GM19455 (cell line): Measurements from ENCODE around the gene CFAP46.
"Not testable (repeated sequence)": the region's sequence is repeated elsewhere in the genome, so short reads cannot be mapped to it uniquely, and the experiment has no call there.

Experiments used
- ATAC-seq: cut with Tn5 transposase; IDR thresholded peaks from one replicate; pipeline ENCODE4 v1.9.1; 2021; ENCODE audit not compliant: unreplicated experiment

CFAP46 gene

GRCh38 chr10:132915411-132915810, 27.0 kb downstream of the CFAP46 start:
- no peak for ATAC-seq

GRCh38 chr10:132914732-132915131, 27.6 kb downstream of the CFAP46 start:
- no peak for ATAC-seq

DNA sequence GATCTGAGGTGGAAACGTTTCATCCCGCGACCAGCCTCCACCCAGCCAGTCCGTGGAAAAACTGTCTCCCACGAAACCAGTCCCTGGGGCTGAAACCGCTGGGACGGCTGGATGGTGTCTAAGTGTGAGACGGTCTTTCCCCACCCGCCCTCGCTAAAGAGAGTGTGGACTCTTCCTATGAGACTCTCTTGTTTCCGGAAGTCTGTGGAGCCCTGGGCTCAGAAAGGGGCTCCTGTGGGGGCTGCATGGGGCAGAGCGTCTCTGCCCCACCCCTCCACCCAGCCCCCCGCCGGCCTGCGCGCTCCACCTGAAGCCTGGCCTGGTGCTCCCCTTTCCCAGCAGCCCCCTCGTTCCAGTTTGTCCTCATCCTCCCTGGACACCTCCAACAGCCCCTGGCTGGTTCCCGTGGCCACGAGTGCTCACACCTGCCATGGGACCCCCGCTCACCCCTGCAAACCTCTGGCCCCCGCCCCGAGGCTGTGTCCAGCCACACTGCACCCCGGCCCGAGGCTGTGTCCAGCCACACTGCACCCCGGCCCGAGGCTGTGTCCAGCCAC, 28.7 kb downstream of the CFAP46 start:
- no peak for ATAC-seq

DNA sequence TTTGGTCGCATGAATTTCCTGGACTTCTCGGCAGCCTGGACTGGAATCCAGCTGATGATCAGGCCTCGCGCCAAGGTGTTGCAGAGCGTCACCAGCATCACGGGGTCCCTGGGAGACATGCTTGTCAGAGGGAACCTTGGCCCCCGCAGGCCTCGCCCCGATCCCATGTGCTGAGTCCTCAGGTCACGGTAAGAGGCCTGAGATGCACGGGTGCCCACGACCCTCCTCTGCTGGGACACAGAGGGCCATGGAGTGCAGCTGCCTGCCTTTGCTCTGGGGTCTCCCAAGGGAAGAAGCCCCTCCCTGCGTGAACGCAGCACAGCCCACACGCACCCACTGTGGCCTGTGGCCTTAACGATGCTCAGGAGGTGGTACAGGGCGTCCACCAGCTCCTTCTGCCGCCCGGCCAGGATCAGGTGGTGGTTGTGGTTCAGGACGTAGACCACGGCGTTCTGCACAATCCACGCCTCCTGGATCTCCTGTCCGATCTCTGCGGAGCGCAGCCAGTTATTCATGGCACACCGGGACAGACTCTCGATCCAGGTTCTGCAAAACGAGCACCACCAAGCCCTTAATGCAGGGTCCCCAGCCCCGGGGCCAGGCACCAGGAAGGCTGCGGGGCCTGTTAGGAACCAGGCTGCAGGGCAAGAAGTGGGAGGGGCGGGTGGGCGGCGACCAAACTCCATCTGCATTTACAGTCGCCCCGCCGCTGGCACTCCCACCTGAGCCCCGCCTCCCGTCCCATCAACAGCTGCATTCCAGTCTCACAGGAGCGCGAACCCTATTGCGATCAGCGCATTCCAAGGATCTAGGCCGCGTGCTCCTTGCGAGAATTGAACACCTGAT, 29.4 kb downstream of the CFAP46 start:
- no peak for ATAC-seq

- no peak for ATAC-seq
Observed at GRCh38 chr10:132912225-132912712, 30.1 kb downstream of the CFAP46 start.

GRCh38 chr10:132911786-132912097, 30.6 kb downstream of the CFAP46 start:
- ATAC-seq = no peak

- ATAC-seq = no peak
Observed at GRCh38 chr10:132910901-132911785, 31.2 kb downstream of the CFAP46 start.

DNA sequence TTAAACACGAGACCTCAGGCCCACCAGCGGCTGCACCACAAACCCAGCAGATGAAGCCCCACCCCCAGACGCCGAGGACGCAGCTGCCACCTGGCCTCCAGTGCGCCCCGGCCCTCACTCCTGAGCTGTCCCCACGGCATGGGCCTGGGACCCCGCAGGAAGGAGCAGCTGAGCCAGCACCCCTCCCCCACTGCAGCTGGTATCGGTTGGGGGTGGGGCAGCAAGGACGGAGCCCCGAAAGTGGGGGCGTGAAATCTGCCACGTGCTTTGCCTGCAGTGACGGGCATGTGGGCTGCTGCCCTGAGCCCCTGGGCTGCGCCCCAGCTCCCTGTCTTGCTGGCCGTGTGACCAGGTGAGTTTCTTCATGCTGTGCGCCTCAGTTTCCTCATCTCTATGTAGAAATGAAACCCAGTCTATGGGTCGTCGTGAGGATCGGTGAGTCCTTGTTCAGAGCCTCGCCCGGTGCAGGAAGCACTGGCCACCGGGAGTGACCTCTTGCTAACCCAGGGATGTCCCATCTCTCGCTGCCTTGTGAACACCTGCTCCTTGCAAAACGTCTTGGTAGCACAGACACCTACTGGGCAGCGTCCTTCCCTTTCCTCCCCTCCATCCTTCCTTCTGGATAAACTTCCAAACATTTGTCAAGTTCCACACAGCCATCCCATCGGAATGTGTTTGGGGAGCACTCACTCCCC, 32.0 kb downstream of the CFAP46 start:
- ATAC-seq = no peak

DNA sequence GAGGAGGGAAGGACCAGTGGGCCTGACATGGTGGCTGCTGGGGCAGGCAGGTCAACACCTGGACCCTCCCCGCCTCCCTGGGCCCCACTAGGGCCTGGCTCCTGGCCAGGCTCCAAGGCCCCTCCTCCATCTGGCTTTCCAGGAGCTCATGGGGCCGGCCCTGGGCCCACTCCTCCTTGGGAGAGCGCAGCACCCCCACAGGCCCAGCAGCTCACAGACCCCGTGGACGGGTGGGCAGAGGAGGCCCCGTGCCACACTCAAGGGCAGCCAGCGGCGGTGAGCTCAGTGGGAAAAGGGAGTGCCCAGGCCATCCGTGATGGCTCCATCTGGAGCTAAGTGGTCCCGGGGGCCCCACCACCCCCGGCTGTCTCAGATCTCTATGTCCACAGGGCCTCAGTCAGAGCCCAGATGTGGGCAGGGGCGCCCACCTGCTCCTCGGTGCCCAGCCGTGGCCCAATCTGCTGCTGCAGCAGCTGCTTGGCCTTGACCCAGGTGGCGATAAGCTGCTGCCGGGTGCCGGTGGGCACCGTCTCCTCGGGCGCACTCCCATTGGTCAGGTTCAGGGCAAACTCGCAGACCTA, 32.8 kb downstream of the CFAP46 start:
- ATAC-seq = no peak

- no peak for ATAC-seq
Observed at GRCh38 chr10:132908621-132909295, 33.6 kb downstream of the CFAP46 start.

DNA sequence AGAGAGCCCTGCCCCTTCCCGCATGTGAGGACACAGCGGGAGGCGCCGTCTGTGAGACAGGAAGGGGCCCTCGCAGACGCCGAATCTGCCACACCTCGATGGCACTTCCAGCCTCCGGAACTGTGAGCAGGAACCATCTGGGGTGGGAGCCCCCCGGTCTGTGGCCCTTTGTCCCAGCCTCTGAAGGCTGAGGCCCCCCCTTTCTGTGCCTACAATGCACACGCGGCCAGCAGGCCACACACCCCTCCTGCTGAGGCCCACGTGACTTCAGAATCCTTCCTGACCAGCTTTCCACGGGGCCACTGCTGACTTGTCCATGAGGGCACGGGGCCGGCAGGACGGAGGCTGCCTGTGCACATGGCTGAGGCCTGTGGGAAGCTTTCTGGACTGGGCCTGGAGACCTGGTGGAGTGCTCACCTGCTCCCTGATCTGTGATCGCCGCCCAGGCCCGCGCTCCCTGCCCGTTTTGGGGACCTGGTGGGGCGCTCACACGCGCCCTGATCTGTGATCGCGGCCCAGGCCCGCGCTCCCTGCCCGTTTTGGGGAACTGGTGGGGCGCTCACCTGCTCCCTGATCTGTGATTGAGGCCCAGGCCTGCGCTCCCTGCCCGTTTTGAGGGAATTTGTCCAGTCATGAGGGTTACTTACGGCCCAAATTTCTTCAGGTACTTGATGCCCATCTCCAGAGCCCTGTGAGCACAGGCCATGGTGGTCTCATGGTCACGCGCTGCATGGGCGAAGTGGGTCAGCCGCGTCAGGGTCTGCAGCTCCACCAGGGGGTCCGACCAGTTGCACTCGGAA, 34.3 kb downstream of the CFAP46 start:
- ATAC-seq = no peak

DNA sequence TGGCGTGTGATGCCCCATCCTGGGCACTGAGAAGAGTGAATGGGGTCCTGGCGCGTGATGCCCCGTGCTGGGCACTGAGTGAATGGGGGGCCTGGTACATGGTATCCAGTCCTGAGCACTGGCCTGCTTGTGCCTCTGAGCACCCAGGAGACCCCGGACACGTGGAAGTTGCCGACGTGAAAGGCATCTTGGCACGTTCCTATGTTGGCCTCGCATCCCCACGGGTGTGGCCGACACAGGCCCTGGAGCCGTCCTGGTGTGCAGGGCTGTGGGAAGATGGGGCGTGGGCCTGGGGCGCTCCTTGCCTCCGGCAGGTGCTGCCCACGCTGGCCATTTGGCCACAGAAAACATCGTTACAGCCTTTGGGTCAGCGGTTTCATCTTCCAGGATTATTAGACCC, 35.5 kb downstream of the CFAP46 start:
- ATAC-seq = no peak

GRCh38 chr10:132906106-132906505, 36.3 kb downstream of the CFAP46 start:
- ATAC-seq = no peak

DNA sequence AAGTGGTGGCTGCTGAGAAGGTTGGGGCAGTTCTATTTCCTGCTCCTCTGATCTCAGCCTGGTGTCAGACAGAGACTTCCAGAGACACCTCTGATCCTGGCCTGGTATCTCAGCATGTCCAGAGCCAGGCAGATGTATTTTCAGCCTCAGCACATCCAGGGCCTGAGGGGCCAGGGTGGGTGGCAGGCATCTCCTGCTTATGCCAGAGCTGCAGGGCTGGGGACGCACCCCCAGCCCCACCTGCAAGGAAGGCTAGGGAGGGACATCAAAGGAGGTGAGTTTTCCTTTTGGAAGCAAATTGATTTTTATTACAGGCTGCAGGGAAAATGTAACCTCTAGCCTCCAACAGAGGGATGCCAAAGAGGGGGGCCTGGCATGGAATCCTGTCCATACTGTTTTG, 36.7 kb downstream of the CFAP46 start:
- no peak for ATAC-seq

- ATAC-seq = no peak
Observed at GRCh38 chr10:132904814-132905649, 37.3 kb downstream of the CFAP46 start.

DNA sequence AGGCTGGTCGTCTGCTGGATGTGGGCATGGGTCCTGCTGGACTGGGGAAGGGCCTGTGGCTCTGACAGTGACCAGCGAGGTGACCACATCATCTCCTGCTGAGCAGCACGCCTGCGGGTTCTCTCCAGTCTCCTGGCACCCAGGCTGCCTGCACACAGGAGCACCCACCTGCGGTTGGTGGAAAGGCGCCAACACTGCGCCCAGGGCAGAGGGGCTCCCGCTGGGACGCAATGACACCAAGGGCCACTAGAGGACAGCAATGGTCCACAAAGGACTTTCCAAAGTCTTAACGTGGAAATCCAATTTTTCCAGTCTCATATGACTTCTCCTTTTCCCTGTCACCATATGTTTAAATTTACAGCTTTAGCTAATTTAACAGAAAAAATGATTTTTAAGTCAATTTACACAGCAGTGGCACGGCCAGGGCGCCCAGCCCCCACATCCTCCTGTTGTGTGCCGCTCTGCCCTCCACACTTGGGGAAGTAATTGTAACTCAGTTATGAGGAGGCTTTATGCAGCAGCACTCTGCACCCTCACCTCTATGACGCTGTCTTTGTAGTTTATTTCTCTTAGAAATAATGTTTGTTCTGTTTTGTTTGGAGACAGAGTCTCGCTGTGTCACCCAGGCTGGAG, 38.1 kb downstream of the CFAP46 start:
- no peak for ATAC-seq

DNA sequence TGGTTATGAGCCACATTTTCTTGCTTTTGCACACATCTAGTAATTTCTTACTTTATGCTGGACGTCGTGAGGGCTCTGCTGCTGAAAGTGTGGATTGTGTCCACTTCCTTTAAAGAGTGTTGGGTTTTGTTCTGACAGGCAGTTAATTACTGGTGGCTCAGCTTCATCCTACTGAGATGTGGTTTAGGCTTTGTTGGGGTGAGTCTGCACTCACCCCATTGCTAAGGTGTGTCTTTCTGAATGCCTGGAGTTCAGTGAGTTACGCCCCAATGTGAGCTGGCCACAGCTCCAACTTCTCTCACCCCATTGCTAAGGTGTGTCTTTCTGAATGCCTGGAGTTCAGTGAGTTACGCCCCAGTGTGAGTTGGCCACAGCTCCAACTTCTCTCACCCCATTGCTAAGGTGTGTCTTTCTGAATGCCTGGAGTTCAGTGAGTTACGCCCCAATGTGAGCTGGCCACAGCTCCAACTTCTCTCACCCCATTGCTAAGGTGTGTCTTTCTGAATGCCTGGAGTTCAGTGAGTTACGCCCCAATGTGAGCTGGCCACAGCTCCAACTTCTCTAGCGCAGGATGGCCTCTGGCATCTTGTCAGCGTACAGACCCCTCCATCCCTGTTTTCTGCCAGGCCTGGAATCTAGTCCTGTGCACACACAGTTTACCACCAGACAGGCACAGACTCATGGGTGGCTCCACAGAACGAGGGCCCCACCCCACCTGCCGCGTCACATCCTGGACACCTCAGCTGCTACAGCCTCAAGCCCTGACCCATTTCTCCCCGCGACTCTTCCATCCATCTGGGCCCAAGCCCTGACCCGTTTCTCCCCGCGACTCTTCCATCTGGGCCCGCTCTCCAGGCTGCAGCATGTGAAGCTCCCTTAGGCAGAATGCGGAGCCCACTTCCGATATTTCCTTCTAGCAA, 39.5 kb downstream of the CFAP46 start:
- not testable (repeated sequence) for ATAC-seq
